22Rv1 (cell line): Measurements from ENCODE around the gene SETD4.

Experiments used
- CTCF ChIP-seq: fragments of 450-650 bp; IDR thresholded peaks from 2 replicates; pipeline ENCODE4 v1.5.1; 2017; ENCODE audit warnings: mild to moderate bottlenecking
- ZFX ChIP-seq: fragments of 450-650 bp; IDR thresholded peaks from 2 replicates; pipeline ENCODE4 v1.6.1; 2017; ENCODE audit warnings: antibody characterized with exemption, borderline replicate concordance

GRCh38 chr21:36022427-36023091 lies 37.8 kb downstream of the SETD4 start:
- TF ChIP-seq CTCF: no peak
- TF ChIP-seq ZFX: no peak
